GM12801 (cell line): Measurements from ENCODE around the gene STH.

Experiments used
- CTCF ChIP-seq: IDR thresholded peaks from one replicate; pipeline ENCODE4 v1.5.1; 2011; ENCODE audit warnings: control low read depth; ENCODE audit not compliant: insufficient read length; ENCODE audit errors: extremely low read depth

Gene STH

DNA sequence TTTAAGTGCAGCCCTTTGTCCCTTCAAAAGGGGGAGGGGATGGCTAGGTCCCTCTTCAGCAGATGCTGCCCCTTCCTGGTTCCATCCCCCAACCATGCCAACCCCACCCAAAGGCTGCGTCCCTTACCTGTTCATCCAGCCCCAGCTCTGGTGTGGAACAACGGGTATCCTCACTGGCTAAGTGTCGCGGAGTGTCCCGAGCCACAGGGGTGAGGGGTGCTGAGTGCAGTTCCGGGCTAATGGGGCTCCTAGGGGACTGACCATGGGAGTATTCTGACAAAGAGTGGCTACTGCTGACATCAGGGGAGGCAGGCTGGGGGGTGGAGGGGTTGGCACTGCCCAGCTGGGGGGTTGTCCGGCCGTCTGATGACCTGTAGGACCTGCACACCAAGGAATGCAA lies 32.9 kb downstream of the STH start:
- no peak for TF ChIP-seq CTCF

- no peak for TF ChIP-seq CTCF
These were observed 33.9 kb downstream of the STH start for GRCh38 chr17:46032909-46033308.

GRCh38 chr17:46033392-46033791 lies 34.3 kb downstream of the STH start:
- no peak for TF ChIP-seq CTCF

GRCh38 chr17:46035112-46035818 lies 36.2 kb downstream of the STH start:
- no peak for TF ChIP-seq CTCF

- no peak for TF ChIP-seq CTCF
These were observed 37.4 kb downstream of the STH start for GRCh38 chr17:46036491-46036890.

DNA sequence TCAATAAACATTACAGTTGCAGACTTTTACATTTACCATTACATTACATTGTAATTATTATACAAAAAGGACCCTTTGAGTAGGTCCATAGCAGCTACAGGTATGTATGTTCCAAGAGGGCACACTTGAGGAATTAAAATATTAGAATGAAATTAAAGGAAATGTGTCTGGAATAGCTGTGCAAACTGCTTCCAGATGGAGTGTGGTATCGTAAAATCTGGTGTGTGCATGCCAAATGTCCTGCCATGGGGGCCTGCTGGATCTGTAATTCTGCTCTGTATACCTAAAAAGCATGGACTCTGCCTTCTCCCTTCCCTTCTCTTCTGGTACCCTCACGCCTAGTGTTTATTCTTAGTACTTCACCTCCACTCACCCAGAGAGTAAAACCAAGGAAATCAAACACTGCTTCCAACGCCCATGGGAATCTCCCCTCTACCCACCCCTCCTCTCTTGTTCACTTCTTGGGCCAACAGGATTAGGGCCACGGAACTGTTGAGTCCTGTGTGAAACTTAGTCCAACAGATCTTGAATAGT lies 38.7 kb downstream of the STH start:
- no peak for TF ChIP-seq CTCF

- TF ChIP-seq CTCF, result no peak
These were observed 39.4 kb downstream of the STH start for GRCh38 chr17:46038414-46038813.
